Measurements from ENCODE around the gene RARS1.
A peak's percentile ranks its signal among the peaks of the same experiment; 100 is the strongest.

Gene RARS1

DNA sequence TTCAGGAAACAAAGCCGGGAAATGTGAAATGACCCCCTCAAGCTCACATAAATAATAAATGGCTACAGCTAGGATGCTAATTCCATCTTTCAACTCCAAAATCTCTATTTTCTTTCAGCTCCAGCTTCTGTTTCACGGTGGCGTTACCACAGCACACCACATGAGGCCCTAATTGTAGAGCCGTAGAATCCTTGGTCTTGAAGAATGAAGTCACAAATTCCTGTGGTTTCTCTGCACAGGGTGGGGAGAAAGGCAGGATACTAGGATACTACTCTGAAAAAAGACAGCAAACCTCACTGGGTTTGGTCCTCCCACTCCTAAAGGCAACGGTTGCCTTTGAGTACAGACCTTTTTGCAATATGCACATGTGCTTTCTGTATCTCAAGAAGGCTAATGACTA lies 13.9 kb upstream of the RARS1 start:
- Histone ChIP-seq H3K9me2 (replicated peaks; ENCODE audit: low read depth, low read length) (no peaks in the 10 kb centered on the region), H3K36me3 (ENCODE audit: insufficient read depth, low read length) (no peaks in the 10 kb centered on the region), H3K4me1 (ENCODE audit: insufficient read depth, low read length, poor library complexity, severe bottlenecking) (no peaks in the 10 kb centered on the region), H3K27me3 (ENCODE audit: insufficient read depth, low read length, poor library complexity, severe bottlenecking) (no peaks in the 10 kb centered on the region), H3K4me3 (ENCODE audit: low read length, poor library complexity, severe bottlenecking) (no peak overlapping the region), H3K9ac (ENCODE audit: low read depth, low read length, poor library complexity, severe bottlenecking) (no peak overlapping the region), H4K20me1 (ENCODE audit: insufficient read depth, low read length, poor library complexity, severe bottlenecking) (no peaks in the 10 kb centered on the region), H2AFZ (ENCODE audit: low read length) (no peak overlapping the region), H3K4me2 (ENCODE audit: low read depth, low read length, poor library complexity, severe bottlenecking) (no peak overlapping the region), H3F3A (ENCODE audit: low read depth) (no peaks in the 10 kb centered on the region), H3K9me3 (ENCODE audit: insufficient read depth, low read depth, low read length) (no peaks in the 10 kb centered on the region), H3K79me2 (ENCODE audit: insufficient read depth, low read length) (no peaks in the 10 kb centered on the region)
- TF ChIP-seq EZH2phosphoT487 (IDR thresholded peaks at IDR 0.05; ENCODE audit: borderline replicate concordance): no peak
- TF ChIP-seq, protein P1, sequence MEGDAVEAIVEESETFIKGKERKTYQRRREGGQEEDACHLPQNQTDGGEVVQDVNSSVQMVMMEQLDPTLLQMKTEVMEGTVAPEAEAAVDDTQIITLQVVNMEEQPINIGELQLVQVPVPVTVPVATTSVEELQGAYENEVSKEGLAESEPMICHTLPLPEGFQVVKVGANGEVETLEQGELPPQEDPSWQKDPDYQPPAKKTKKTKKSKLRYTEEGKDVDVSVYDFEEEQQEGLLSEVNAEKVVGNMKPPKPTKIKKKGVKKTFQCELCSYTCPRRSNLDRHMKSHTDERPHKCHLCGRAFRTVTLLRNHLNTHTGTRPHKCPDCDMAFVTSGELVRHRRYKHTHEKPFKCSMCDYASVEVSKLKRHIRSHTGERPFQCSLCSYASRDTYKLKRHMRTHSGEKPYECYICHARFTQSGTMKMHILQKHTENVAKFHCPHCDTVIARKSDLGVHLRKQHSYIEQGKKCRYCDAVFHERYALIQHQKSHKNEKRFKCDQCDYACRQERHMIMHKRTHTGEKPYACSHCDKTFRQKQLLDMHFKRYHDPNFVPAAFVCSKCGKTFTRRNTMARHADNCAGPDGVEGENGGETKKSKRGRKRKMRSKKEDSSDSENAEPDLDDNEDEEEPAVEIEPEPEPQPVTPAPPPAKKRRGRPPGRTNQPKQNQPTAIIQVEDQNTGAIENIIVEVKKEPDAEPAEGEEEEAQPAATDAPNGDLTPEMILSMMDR (conservative IDR thresholded peaks at IDR 0.05; ENCODE audit: low read length): no peak

DNA sequence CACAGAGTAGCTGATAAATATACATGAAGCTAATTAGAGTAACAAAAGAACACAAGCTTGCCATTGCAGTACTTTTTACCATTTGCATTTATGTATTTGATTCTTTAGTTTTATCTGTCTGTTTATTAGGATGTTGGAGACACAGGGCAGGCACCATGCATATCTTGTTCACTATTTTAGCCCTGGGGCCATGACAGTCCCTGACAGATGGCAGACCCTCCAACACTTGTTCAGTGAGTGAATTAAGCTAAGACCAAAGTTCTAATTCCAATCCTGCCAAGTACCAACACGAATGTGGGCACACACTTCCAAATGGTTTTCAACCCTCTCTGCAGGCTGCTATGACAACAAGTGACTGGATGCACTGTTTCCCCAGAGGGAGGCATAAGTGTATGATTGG lies 12.0 kb upstream of the RARS1 start:
- Histone ChIP-seq H3K36me3 (ENCODE audit: insufficient read depth, low read length) (no peaks in the 10 kb centered on the region), H3K79me2 (ENCODE audit: insufficient read depth, low read length) (no peaks in the 10 kb centered on the region), H3K4me2 (ENCODE audit: low read depth, low read length, poor library complexity, severe bottlenecking) (no peak overlapping the region), H3K4me1 (ENCODE audit: insufficient read depth, low read length, poor library complexity, severe bottlenecking) (no peaks in the 10 kb centered on the region), H4K20me1 (ENCODE audit: insufficient read depth, low read length, poor library complexity, severe bottlenecking) (no peaks in the 10 kb centered on the region), H2AFZ (ENCODE audit: low read length) (no peak overlapping the region), H3K9me2 (replicated peaks; ENCODE audit: low read depth, low read length) (no peaks in the 10 kb centered on the region), H3K27me3 (ENCODE audit: insufficient read depth, low read length, poor library complexity, severe bottlenecking) (no peaks in the 10 kb centered on the region), H3K4me3 (ENCODE audit: low read length, poor library complexity, severe bottlenecking) (no peak overlapping the region), H3F3A (ENCODE audit: low read depth) (no peaks in the 10 kb centered on the region), H3K9ac (ENCODE audit: low read depth, low read length, poor library complexity, severe bottlenecking) (no peak overlapping the region), H3K9me3 (ENCODE audit: insufficient read depth, low read depth, low read length) (no peaks in the 10 kb centered on the region)
- TF ChIP-seq, protein P1 (conservative IDR thresholded peaks at IDR 0.05; ENCODE audit: low read length): no peak
- no peak for TF ChIP-seq EZH2phosphoT487 (IDR thresholded peaks at IDR 0.05; ENCODE audit: borderline replicate concordance)

DNA sequence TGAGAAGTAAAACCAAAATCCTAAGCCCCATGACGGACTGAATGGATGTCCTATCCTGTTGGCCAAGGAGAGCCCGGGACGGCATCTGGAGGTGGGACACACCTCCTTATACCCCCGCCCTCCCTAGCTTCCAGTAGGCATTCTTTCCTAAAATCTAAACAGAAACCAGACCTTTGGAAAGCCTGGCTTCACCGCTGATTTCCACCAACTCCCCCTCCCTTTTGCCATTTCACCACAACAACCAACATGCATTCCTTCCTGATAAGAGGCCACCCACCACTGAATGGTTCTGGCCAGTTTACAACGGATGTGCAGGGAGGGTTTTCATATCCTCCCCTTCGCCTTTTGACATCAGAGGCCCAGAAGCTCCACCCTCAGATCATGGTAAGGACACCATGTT lies 9.2 kb upstream of the RARS1 start:
- H2AFZ ChIP-seq (ENCODE audit: low read length): 0 out of 2 replicates have a peak overlapping the region, but pooled peaks have one; percentile 49
- peak overlapping the region; percentile 56 for H3K4me2 ChIP-seq (ENCODE audit: low read depth, low read length, poor library complexity, severe bottlenecking)
- TF ChIP-seq, protein P1 (conservative IDR thresholded peaks at IDR 0.05; ENCODE audit: low read length): no peak
- TF ChIP-seq EZH2phosphoT487 (IDR thresholded peaks at IDR 0.05; ENCODE audit: borderline replicate concordance): no peak
- H3K4me3 ChIP-seq (ENCODE audit: low read length, poor library complexity, severe bottlenecking): peak overlapping the region; percentile 17
- no peak overlapping the region for H3K9ac ChIP-seq (ENCODE audit: low read depth, low read length, poor library complexity, severe bottlenecking)
- H3K9me2 ChIP-seq (replicated peaks; ENCODE audit: low read depth, low read length): no peaks in the 10 kb centered on the region
- H3K27me3 ChIP-seq (ENCODE audit: insufficient read depth, low read length, poor library complexity, severe bottlenecking): no peaks in the 10 kb centered on the region
- no peaks in the 10 kb centered on the region for H3F3A ChIP-seq (ENCODE audit: low read depth)
- H4K20me1 ChIP-seq (ENCODE audit: insufficient read depth, low read length, poor library complexity, severe bottlenecking): no peaks in the 10 kb centered on the region
- H3K4me1 ChIP-seq (ENCODE audit: insufficient read depth, low read length, poor library complexity, severe bottlenecking): no peaks in the 10 kb centered on the region
- H3K36me3 ChIP-seq (ENCODE audit: insufficient read depth, low read length): no peaks in the 10 kb centered on the region
- no peaks in the 10 kb centered on the region for H3K9me3 ChIP-seq (ENCODE audit: insufficient read depth, low read depth, low read length)
- no peaks in the 10 kb centered on the region for H3K79me2 ChIP-seq (ENCODE audit: insufficient read depth, low read length)

Data from Loucy (cell line).